Measurements from ENCODE around the gene ANO8. TPM values are rescaled to one million over a fixed set of nuclear protein-coding genes. Genes with fewer than 3 reads are reported as not detected.
"Not testable (repeated sequence)": the region's sequence is repeated elsewhere in the genome, so short reads cannot be mapped to it uniquely, and the experiment has no call there.

Gene ANO8
- total RNA-seq, 2 experiments from 2014 or later, result 13.6 to 16.4 TPM

DNA sequence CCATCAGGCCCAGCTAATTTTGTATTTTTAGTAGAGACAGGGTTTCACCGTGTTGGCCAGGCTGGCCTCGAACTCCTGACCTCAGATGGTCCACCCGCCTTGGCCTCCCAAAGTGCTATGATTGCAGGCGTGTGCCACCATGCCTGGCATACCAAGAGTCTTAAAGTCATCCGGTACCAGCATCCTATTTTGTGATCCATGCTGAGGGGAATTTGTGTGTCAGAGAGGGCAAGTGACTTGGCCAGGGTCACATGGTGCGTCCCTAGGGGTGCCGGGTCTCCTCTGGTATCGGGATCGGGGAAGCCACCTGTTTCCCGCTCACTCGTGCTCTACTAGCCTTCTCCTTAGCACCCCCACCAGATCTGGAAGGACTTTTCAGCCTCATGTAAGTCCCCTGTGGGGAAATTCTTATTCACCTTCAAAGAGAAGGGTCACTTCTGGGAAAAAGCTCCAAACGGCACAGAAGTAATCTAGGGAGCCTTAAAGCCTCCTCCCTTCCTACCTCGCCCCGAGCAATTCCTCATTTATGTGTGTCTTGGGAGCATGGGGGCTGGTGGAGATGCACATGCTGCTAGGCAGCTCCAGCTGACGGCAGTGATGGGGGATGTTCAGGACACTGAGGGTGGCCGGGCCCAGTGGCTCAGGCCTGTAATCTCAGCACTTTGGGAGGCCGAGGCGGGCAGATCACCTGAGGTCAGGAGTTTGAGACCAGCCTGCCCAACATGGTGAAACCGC, 59.0 kb downstream of the ANO8 start:
- Mint-ChIP-seq H3K27ac (no peak overlapping the region), H3K27me3 (ENCODE audit: low read depth) (no peaks in the 10 kb centered on the region), H3K9me3 (ENCODE audit: insufficient read depth) (no peaks in the 10 kb centered on the region), H3K4me3 (no peak overlapping the region), H3K36me3 (ENCODE audit: low read depth) (peaks cover 36% of the 10 kb centered on the region), H3K4me1 (ENCODE audit: low read depth) (peaks cover 10% of the 10 kb centered on the region)
- POLR2A ChIA-PET, result interaction anchor here (1.5 kb wide), 1 partner anchor 9 kb away, joined by 5 read pairs; the partner anchor contains the start of gene BABAM1
- CTCF ChIA-PET, result no interaction called here
- DNase-seq, result no peak
- ATAC-seq, result no peak

DNA sequence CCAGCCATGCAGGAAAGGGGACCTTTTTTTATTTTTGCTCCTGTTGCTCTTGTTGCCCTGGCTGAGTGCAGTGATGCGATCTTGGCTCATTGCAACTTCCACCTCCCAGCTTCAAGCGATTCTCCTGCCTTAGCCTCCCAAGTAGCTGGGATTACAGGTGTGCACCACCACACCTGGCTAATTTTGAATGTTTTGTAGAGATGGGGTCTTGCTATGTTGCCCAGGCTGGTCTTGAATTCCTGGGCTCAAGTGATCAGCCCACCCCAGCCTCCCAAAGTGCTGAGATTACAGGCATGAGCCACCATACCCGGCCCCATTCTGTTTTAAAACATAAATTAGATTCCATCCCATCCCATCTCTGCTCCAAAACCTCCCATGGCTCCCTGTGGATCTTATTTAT, 59.8 kb downstream of the ANO8 start:
- H3K4me1 Mint-ChIP-seq (ENCODE audit: low read depth); H3K27ac Mint-ChIP-seq: not testable (repeated sequence)

More for the DNA sequence above, 59.8 kb downstream of the ANO8 start:
- H3K9me3 Mint-ChIP-seq (ENCODE audit: insufficient read depth); POLR2A ChIA-PET; CTCF ChIA-PET; H3K27me3 Mint-ChIP-seq (ENCODE audit: low read depth); ATAC-seq; DNase-seq; H3K4me3 Mint-ChIP-seq: not testable (repeated sequence)
- peaks cover 41% of the 10 kb centered on the region for H3K36me3 Mint-ChIP-seq (ENCODE audit: low read depth)

Other genes starting within 250 kb of the ANO8 start
- gene USE1, start 119.5 kb downstream of the ANO8 start, total RNA-seq, result 10 to 100 TPM; 26.5 to 27.9 TPM
- gene OCEL1, start 108.6 kb downstream of the ANO8 start, total RNA-seq, result 10 to 100 TPM; 24.3 to 28.3 TPM
- gene NR2F6, start 88.9 kb downstream of the ANO8 start, total RNA-seq, result 1 to 10 TPM; 4.1 to 4.3 TPM
- not detected for gene USHBP1, start 70.1 kb downstream of the ANO8 start, total RNA-seq
- 100 to 1,000 TPM; 116 to 117 TPM for gene BABAM1, start 67.4 kb downstream of the ANO8 start, total RNA-seq
- 10 to 100 TPM; 10.7 to 13.8 TPM for gene ANKLE1, start 53.0 kb downstream of the ANO8 start, total RNA-seq
- 1 to 10 TPM; 8.9 to 9.7 TPM for gene ABHD8, start 31.4 kb downstream of the ANO8 start, total RNA-seq
- gene MRPL34, start 29.0 kb downstream of the ANO8 start, total RNA-seq, result 100 to 1,000 TPM; 112 to 126 TPM
- 10 to 100 TPM; 44.6 to 49.8 TPM for gene DDA1, start 25.3 kb downstream of the ANO8 start, total RNA-seq
- gene GTPBP3, start 2.7 kb upstream of the ANO8 start, total RNA-seq, result 10 to 100 TPM; 38.6 to 39.4 TPM
- gene PLVAP, start 42.5 kb upstream of the ANO8 start, total RNA-seq, result under 1 TPM in 1 of 2 experiments, not detected in 1; 0.11 TPM
- gene CCDC194, start 59.3 kb upstream of the ANO8 start, total RNA-seq, result 1 to 10 TPM; 4.7 to 4.8 TPM
- gene BST2, start 70.8 kb upstream of the ANO8 start, total RNA-seq, result 100 to 1,000 TPM; 222 to 230 TPM
- gene MVB12A, start 85.2 kb upstream of the ANO8 start, total RNA-seq, result 10 to 100 TPM; 36.6 to 40.3 TPM
- not detected for gene TMEM221, start 113.8 kb upstream of the ANO8 start, total RNA-seq
- not detected for gene NXNL1, start 126.1 kb upstream of the ANO8 start, total RNA-seq
- gene SLC27A1, start 135.7 kb upstream of the ANO8 start, total RNA-seq, result 1 to 10 TPM; 7.3 to 7.4 TPM
- gene PGLS, start 176.8 kb upstream of the ANO8 start, total RNA-seq, result 10 to 100 TPM; 94.0 to 99.9 TPM
- gene COLGALT1, start 220.8 kb upstream of the ANO8 start, total RNA-seq, result 10 to 100 TPM; 74.6 to 75.0 TPM